Measurements from ENCODE around the gene RNASE12.

GRCh38 chr14:20627346-20628027 lies 36.3 kb upstream of the RNASE12 start:
- no peak for TF ChIP-seq POLR2AphosphoS5 (IDR thresholded peaks at IDR 0.05; ENCODE audit: low read depth, low read length)
- no peak for TF ChIP-seq FOXP2 (optimal IDR thresholded peaks at IDR 0.05; ENCODE audit: borderline replicate concordance, extremely low read depth, extremely low read length, insufficient read depth)
- TF ChIP-seq REST (IDR thresholded peaks at IDR 0.05; ENCODE audit: insufficient read depth in 1 of 2, low read depth in 2 of 2, low read length in 2 of 2) = no peak

All from PFSK-1 (cell line).